Keratinocyte (primary cell): ENCODE data around the gene LBP. TPM values are rescaled to one million over a fixed set of nuclear protein-coding genes. Genes with fewer than 3 reads are reported as not detected.

Experiments
- DNase-seq: peaks from one replicate; pipeline ENCODE4 v3.0.0-alpha.2; 2011; ENCODE audit warnings: low read depth, missing footprints, low spot score
- FAIRE-seq: peaks from 2 replicates; lab custom pipeline; 2011; peaks lifted over from hg19 to GRCh38; lab: Jason Lieb, UNC
- H2AFZ ChIP-seq: 2 replicates; pipeline ENCODE4 v1.6.0; 2012; ENCODE audit warnings: low read length, control low read depth, inconsistent platforms; ENCODE audit not compliant: control insufficient read depth
- H3K27ac ChIP-seq: 2 replicates; pipeline ENCODE4 v1.5.1; 2011; ENCODE audit warnings: low read length; ENCODE audit not compliant: control insufficient read depth, insufficient read depth
- H3K27me3 ChIP-seq: 3 replicates; pipeline ENCODE4 v1.6.0; 2011; ENCODE audit warnings: low read length; ENCODE audit not compliant: control insufficient read depth, insufficient read depth; ENCODE audit errors: extremely low read depth
- H3K36me3 ChIP-seq, 2 experiments: 2 replicates in 1 of 2; 3 replicates in 1 of 2; pipeline ENCODE4 v1.5.1; 2011; ENCODE audit warnings: low read length in 2 of 2, mild to moderate bottlenecking in 1 of 2; ENCODE audit not compliant: control insufficient read depth in 2 of 2, insufficient read depth in 2 of 2; ENCODE audit errors: extremely low read depth in 1 of 2
- H3K4me1 ChIP-seq: 3 replicates; pipeline ENCODE4 v1.5.1; 2011; ENCODE audit warnings: low read length; ENCODE audit not compliant: control insufficient read depth, insufficient read depth; ENCODE audit errors: extremely low read depth
- H3K4me2 ChIP-seq: 3 replicates; pipeline ENCODE4 v1.6.0; 2011; ENCODE audit warnings: low read depth, low read length; ENCODE audit not compliant: control insufficient read depth, insufficient read depth; ENCODE audit errors: extremely low read depth
- H3K4me3 ChIP-seq, 3 experiments: fragments of 200-600 bp in 1 of 3; sonication (generic) in 1 of 3; 2 replicates in 2 of 3; 3 replicates in 1 of 3; pipeline ENCODE4 v1.5.1; 2011 to 2016; ENCODE audit warnings: low read length in 3 of 3, mild to moderate bottlenecking in 3 of 3, control low read depth in 2 of 3, inconsistent platforms in 1 of 3, low read depth in 1 of 3, mixed read lengths in 1 of 3, mixed run types in 1 of 3, moderate library complexity in 1 of 3; ENCODE audit not compliant: control insufficient read depth in 2 of 3, insufficient read depth in 2 of 3; ENCODE audit errors: extremely low read depth in 1 of 3
- H3K79me2 ChIP-seq: 2 replicates; pipeline ENCODE4 v1.6.0; 2012; ENCODE audit warnings: low read length; ENCODE audit not compliant: control insufficient read depth, insufficient read depth
- H3K9ac ChIP-seq: 3 replicates; pipeline ENCODE4 v1.6.0; 2011; ENCODE audit warnings: low read length; ENCODE audit not compliant: control insufficient read depth, insufficient read depth; ENCODE audit errors: extremely low read depth
- H3K9me1 ChIP-seq: 3 replicates; pipeline ENCODE4 v1.6.0; 2011; ENCODE audit warnings: low read length; ENCODE audit not compliant: control insufficient read depth, insufficient read depth; ENCODE audit errors: extremely low read depth
- H3K9me3 ChIP-seq: 2 replicates; pipeline ENCODE4 v1.5.1; 2012; ENCODE audit warnings: low read depth, low read length; ENCODE audit not compliant: control insufficient read depth
- H4K20me1 ChIP-seq: 3 replicates; pipeline ENCODE4 v1.6.0; 2011; ENCODE audit warnings: low read length; ENCODE audit not compliant: control insufficient read depth, insufficient read depth; ENCODE audit errors: extremely low read depth
- EZH2 ChIP-seq: IDR thresholded peaks from one replicate; pipeline ENCODE4 v1.6.1; 2012; ENCODE audit warnings: inconsistent platforms, mild to moderate bottlenecking, low read length, moderate library complexity
- dilution Hi-C: fragments of 300-500 bp; cut with MboI; formaldehyde crosslinking; loops from one replicate; pipeline ENCODE4 v1.7.0; 2020; ENCODE audit warnings: low sequenced_read_pairs; ENCODE audit not compliant: extremely low pct_ligation_motif_present
- polyA plus RNA-seq, 5 experiments: library from polyadenylated mRNA; depleted of rRNA in 3 of 5; stranded (reverse) in 3 of 5; stranded (forward) in 1 of 5; unstranded in 1 of 5; fragments of >200 nt; gene quantifications; 1 replicate in 1 of 5; 2 replicates in 3 of 5; 3 replicates in 1 of 5; pipeline versions ENCODE4 v1.2.1 to v1.2.3, GENCODE V29; 2011 to 2012; ENCODE audit warnings: missing spikeins in 2 of 5, low read depth in 1 of 5, low replicate concordance in 1 of 5
- TF ChIP-seq, protein P1 (sequence below), 3 experiments: IDR thresholded peaks in 1 of 3; conservative IDR thresholded peaks in 1 of 3; optimal IDR thresholded peaks in 1 of 3; 2 replicates in 2 of 3; 3 replicates in 1 of 3; pipeline versions ENCODE3 to v1.5.1; 2011; ENCODE audit warnings: low read length in 3 of 3, mild to moderate bottlenecking in 3 of 3, moderate library complexity in 2 of 3, control low read depth in 1 of 3, inconsistent platforms in 1 of 3; ENCODE audit not compliant: insufficient read depth in 2 of 3; ENCODE audit errors: extremely low read depth in 1 of 3

The LBP gene
- polyA plus RNA-seq, 1 donor (not counting 4 experiments of a cell fraction or from before 2014, with no cell fraction given): not detected

DNA sequence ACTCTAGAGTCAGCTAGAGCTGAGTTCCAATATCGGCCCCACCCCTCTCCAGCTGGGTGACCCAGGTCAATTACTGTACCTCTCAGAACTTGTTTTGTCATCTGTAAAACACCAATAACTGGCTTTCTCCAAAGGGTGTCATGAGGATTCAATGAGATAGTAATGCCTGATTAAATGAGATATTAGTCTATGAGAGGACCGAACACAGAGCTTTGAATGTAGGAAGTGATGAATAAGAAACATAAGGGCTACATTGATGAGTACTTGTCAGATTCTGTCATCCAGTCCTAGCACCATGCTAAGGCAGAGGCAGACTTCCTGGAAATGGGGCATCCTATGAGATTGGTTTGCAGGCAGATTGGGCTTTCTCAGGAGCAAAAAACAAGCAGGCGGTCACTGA, 22.1 kb upstream of the LBP start:
- Histone ChIP-seq H3K27me3 (peaks cover 2% of the 10 kb centered on the region), H4K20me1 (no peaks in the 10 kb centered on the region), H2AFZ (no peak overlapping the region), H3K9me3 (no peaks in the 10 kb centered on the region), H3K27ac (no peak overlapping the region), H3K36me3 (no peaks in the 10 kb centered on the region), H3K4me3 (no peak overlapping the region), H3K79me2 (no peaks in the 10 kb centered on the region), H3K9me1 (no peaks in the 10 kb centered on the region), H3K9ac (no peak overlapping the region), H3K4me2 (no peak overlapping the region), H3K4me1 (no peaks in the 10 kb centered on the region)
- no peak for DNase-seq
- no peak for FAIRE-seq
- TF ChIP-seq, protein P1, sequence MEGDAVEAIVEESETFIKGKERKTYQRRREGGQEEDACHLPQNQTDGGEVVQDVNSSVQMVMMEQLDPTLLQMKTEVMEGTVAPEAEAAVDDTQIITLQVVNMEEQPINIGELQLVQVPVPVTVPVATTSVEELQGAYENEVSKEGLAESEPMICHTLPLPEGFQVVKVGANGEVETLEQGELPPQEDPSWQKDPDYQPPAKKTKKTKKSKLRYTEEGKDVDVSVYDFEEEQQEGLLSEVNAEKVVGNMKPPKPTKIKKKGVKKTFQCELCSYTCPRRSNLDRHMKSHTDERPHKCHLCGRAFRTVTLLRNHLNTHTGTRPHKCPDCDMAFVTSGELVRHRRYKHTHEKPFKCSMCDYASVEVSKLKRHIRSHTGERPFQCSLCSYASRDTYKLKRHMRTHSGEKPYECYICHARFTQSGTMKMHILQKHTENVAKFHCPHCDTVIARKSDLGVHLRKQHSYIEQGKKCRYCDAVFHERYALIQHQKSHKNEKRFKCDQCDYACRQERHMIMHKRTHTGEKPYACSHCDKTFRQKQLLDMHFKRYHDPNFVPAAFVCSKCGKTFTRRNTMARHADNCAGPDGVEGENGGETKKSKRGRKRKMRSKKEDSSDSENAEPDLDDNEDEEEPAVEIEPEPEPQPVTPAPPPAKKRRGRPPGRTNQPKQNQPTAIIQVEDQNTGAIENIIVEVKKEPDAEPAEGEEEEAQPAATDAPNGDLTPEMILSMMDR (optimal IDR thresholded peaks at IDR 0.05 in 1 of 3, IDR thresholded peaks at IDR 0.05 in 1 of 3, conservative IDR thresholded peaks at IDR 0.05 in 1 of 3; ENCODE audit: extremely low read depth in 1 of 3, insufficient read depth in 2 of 3, low read length in 3 of 3): no peak
- TF ChIP-seq EZH2: no peak
- dilution Hi-C loops: no loop called here

DNA sequence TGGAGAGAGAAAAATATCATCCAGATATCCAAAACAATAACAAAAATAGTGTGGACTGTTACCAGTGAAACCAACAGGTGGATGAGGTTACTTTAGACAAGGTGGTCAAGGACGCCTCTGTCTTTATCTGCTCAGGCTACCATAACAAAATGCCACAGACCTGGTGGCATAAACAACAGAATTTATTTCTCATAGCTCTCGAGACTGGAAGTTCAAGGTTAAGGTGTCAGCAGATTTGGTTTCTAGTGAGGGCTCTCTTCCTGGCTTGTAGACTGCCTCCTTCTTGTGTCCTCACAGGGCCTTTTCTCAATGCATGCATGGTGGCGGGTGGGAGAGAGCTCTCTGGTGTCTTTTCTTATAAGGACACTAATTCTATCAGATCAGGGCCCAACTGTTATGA, 21.1 kb upstream of the LBP start:
- H3K27me3 ChIP-seq: peaks cover 2% of the 10 kb centered on the region
- H2AFZ ChIP-seq: no peak overlapping the region
- no peaks in the 10 kb centered on the region for H3K9me1 ChIP-seq
- no peaks in the 10 kb centered on the region for H3K4me1 ChIP-seq
- no peak overlapping the region for H3K9ac ChIP-seq
- FAIRE-seq (no peak), DNase-seq (no peak)
- H3K79me2 ChIP-seq: no peaks in the 10 kb centered on the region
- no peaks in the 10 kb centered on the region for H3K36me3 ChIP-seq
- H4K20me1 ChIP-seq: no peaks in the 10 kb centered on the region
- no peaks in the 10 kb centered on the region for H3K9me3 ChIP-seq
- TF ChIP-seq, protein P1 (optimal IDR thresholded peaks at IDR 0.05 in 1 of 3, IDR thresholded peaks at IDR 0.05 in 1 of 3, conservative IDR thresholded peaks at IDR 0.05 in 1 of 3; ENCODE audit: extremely low read depth in 1 of 3, insufficient read depth in 2 of 3, low read length in 3 of 3): no peak
- TF ChIP-seq EZH2: no peak
- H3K27ac ChIP-seq: no peak overlapping the region
- H3K4me2 ChIP-seq: no peak overlapping the region
- H3K4me3 ChIP-seq: no peak overlapping the region
- dilution Hi-C loops: no loop called here
